LNCAP (cell line): ENCODE results near the gene AGRP.

ENCODE experiments used
- CTCF ChIP-seq: fragments of 450-650 bp; IDR thresholded peaks from 2 replicates; pipeline ENCODE4 v1.5.1; 2017; ENCODE audit warnings: mild to moderate bottlenecking

AGRP gene

GRCh38 chr16:67474551-67475455 lies 8.5 kb downstream of the AGRP start:
- TF ChIP-seq CTCF = no peak

GRCh38 chr16:67471758-67472384 lies 11.5 kb downstream of the AGRP start:
- no peak for TF ChIP-seq CTCF

GRCh38 chr16:67470359-67470758 lies 13.0 kb downstream of the AGRP start:
- no peak for TF ChIP-seq CTCF

- TF ChIP-seq CTCF = no peak
Measured at GRCh38 chr16:67468731-67469130, 14.6 kb downstream of the AGRP start.

GRCh38 chr16:67466581-67466980 lies 16.8 kb downstream of the AGRP start:
- TF ChIP-seq CTCF = no peak

- TF ChIP-seq CTCF = no peak
Measured at GRCh38 chr16:67464565-67464964, 18.8 kb downstream of the AGRP start.

- no peak for TF ChIP-seq CTCF
Measured at GRCh38 chr16:67463691-67464090, 19.7 kb downstream of the AGRP start.
